NOMO-1 (cell line): ENCODE results near the gene HSD17B2.
"Not testable (repeated sequence)": the region's sequence is repeated elsewhere in the genome, so short reads cannot be mapped to it uniquely, and the experiment has no call there.

Experiments used
- DNase-seq, 2 experiments: peaks; one replicate each; lab custom pipeline; 2025; ENCODE audit not compliant: unreplicated experiment in 2 of 2; lab: John Stamatoyannopoulos, UW

The HSD17B2 gene

DNA sequence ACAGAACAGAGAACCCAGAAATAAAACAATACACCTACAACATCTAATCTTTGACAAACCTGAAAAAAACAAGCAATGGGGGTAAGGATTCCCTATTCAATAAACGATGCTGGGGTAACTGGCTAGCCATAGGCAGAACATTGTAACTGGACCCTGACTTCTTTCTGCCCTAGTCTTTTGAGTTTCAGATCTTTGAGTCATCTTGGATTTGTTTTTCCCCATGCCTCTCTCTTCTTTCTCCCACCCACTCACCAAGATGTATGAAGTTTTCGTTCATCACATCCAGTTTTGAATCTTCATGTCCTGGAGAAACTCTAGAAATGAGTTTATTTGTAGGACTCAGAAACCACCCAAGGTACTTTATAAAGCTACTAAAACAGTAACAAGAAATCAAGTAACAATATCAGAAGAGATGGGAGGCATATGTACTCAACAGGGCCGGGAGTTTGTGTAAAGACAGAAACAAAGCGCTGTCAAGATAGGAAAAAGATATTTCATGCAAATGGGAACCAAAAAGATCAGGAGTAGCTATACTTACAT is 39.0 kb downstream of the HSD17B2 start:
- no peak for DNase-seq

DNA sequence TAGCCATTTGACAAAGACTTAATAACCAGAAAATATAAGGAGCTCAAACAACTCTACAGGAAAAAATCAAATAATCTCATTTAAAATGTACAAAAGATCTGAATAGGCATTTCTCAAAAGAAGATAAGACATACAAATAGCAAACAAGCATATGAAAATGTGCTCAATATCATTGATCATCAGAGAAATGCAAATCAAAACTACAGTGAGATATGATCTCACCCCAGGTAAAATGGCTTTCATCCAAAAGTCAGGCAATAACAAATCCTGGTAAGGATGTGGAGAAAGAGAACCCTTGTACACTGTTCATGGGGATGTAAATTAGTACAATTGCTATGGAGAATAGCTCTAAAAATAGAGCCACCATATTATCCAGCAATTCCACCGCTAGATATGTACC is 43.1 kb downstream of the HSD17B2 start:
- DNase-seq, result no peak

DNA sequence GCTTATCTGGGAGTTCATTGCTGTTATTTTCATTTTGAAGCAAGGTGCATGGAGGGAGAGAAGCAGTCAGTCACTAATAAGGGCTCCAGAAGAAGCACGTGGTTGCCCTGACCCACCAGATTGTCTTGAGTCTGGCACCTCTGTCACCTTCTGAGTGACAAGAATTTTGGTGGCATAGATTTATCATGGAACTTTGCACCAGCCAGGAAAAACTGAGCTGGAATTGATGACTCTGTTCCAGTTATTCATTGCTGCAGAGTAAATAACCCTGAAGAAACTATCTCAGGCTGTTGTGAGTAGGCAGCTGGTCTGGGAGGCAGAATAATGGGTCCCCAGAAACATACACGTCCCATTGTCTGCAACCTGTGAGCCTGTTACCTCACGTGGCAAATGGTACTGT is 44.8 kb downstream of the HSD17B2 start:
- DNase-seq, result no peak

DNA sequence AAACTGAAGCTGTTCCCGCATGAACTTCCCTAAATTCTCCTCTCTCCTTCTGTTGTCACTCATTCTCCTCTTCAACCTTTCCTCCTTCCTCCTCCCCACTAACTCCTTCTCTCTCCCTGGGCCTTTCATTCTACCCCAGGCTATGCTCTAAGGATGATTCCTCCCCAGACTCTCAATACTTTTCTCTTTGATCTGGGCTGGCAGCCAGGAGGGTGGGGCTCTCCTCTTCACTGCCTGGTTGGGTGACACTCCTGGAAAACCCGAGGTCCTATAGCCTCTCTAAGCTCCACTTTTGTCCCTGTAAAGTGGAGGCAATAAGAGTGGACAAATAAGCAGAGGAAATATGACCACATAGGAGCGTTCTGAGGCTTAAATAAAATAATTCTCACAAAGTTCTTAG is 46.2 kb downstream of the HSD17B2 start:
- DNase-seq, result no peak

DNA sequence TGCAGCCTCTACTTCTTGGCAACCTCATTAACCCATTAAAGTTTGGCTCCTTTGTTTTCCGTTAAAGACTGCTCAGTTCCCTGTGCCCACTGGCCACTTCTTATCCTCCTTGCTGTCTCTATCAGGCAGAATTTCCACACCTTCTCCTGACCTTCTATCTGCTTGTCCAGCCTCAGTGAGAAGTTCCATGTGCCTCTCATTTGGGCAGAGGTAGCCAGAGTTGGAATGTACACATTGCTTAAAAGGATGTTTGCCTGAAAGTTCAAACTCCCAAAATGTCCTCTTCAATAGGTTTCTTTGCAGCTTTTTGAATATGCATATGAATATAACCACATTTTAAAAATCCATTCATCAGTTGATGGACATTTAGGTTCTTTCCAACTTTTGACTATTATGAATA is 47.0 kb downstream of the HSD17B2 start:
- DNase-seq, result no peak

DNA sequence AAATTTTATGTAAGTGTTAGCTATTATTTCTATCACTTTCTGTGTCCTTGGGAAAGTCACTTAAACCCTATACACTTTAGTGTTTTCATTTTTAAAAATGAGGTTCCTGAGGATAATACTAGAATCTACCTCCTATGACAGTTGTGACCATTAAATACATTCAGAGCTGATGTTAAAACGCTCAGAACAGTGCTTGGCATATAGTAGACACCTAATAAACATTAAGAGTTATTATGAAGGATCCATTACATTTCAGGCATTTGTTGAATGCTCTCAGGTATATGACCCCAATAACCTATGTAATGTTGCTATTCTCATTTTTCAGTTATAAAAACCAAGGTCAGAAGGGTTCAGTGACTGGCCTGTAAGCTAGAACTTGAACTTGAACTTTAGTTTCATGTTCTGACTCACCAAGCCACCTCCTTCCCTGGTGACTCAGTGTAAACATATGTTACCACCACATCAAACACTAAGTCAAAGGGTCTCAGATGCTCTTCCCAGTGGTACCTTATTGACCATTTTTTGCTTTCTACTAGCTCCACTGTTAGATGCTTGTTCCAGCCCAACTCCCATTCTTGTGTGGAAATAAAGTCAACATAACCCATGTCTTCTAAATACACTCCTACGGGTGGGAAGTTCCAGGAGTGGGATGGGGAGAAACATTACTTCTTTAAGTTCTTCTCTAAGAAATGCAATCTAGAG is 47.6 kb downstream of the HSD17B2 start:
- no peak for DNase-seq

DNA sequence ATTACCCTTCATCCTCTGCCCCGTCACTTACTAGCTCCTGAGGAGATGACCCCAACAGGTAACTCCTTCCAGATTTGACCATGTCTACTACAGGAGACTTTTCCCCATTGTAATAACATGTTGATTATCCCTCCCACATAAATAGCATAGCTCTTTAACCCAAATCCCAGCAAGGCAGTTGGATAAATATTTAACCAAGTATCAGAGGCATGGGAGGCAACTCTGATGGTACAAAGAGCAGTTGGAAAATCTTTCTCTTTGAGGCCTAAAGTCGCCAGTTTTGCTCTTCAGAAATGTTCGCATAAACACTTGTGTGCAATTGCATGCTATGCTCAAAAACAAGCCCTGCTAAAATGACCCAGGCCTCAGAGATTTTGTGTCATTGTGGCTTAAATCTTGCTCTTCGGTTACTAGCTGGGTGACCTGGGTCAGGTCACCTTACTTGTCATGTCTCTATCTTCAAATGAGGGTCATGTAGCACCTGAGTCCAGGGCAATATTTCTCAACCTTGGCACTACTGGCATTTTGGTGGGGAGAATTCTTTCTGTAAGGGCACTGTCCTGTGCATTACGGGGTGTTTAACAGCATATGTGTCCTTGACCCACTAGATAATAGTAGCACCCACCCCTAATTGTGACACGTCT is 48.8 kb downstream of the HSD17B2 start:
- DNase-seq, result no peak

DNA sequence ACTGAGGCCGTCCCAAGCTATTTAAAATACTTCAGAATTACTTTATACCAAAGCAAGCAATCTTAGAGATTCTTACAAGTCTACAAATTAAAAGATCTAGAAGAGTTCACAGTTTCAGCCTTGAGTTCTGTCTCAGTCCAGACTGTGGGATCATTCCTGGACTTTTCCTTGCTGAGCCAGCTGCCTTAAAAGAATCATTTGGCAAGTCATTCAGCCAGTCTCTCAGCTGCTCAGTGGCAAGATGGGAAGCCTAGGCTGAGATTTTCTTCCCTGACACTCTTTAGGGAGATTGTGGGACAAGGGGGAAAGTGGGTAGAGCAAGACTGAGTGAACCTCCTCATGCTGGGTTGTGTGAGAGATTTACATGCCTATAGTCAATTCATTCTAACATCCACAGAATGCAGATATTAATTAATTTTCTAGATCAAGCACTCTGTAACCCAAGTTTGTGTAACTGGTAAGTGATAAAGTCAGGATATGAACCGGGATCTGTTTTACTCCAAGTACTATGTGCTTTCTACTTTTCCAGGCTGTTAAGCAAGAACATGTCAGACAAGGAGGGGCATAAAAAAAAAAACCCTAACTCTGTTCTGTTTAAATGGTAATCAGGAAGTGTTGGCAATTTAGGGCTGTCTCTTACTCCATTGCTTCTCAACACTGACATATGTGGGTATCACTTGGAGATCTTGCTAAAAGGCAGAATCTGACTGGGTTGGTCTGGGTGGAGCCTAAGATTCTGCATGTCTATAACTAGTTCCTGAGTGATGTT is 50.1 kb downstream of the HSD17B2 start:
- no peak for DNase-seq

DNA sequence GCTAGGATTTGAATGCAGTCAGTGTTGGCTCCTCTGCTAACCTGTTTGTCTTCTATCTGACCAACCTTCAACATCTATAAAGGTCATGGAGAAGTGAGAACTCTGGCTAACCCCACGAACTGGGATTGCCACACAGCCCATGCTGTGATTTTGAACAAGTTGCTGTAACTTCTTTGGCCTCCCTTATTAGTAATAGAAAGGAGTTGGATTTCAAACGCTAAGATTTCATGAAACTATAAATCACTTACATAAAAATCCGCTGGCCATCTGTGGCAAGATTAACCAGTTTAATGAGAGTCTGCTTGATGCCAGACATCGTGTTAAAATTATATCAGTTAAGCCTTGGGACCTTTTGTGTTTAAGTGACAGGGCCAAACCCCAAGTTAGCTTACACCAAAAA is 53.4 kb downstream of the HSD17B2 start:
- DNase-seq, result no peak

DNA sequence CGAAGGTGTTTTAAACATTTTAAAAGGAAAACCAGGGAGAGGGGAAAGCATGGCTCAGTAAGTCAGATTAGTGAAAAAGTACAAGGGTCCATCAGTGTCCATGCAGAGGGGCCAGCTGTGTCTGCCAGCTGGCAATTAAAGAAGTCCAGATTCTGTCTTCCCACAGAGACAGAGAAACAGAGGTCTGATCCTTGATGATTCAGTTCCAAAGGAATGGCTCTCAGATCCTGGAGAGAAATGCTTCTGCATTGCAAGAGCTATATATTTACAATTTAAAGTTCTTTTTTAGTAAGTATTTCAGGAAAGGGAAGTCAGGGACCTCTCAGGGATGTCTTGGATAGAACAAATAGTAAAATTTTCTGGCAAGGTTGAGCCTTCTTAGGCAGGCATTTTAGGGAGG is 56.2 kb downstream of the HSD17B2 start:
- DNase-seq, result no peak

DNA sequence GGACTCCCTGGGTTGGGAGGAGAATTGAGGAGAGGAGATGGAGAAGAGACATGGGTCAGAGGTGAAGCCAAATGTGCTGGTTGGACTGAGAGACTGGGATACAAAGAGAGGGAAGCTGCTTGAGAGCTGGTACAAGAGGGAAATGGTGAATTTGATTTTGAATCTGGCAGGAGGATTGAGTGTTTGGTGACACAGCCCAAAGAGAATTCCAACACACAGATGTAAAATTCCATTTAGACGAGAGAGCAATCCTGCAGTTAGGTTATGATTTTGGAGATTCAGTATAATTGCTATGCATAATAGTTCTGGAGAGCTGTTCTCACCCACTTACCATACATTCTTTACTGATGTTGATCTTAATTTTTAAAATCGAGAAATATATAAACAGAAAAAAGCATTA is 57.7 kb downstream of the HSD17B2 start:
- no peak for DNase-seq

DNA sequence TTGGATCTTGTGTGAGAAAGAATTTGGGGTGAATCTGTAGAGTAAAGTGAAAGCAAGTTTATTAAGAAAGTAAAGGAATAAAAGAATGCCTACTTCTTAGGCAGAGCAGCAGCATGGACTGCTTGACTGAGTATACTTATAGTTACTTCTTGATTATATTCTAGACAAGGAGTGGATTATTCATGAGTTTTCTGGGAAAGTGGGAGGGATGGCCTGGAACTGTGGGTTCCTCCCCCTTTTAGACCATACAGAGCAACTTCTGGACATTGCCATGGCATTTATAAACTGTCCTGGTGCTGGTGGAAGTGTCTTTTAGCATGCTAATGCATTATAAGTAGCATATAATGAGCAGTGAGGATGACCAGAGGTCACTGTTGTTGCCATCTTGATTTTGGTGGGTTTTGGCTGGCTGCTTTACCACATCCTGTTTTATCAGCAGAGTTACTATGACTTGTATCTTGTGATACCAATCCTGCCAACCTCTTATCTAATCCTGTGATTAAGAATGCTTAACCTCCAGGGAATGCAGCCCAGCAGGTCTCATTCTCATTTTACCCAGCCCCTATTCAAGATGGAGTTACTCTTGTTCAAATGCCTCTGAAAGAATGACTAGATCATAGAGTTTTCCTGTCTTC is 58.7 kb downstream of the HSD17B2 start:
- no peak for DNase-seq

DNA sequence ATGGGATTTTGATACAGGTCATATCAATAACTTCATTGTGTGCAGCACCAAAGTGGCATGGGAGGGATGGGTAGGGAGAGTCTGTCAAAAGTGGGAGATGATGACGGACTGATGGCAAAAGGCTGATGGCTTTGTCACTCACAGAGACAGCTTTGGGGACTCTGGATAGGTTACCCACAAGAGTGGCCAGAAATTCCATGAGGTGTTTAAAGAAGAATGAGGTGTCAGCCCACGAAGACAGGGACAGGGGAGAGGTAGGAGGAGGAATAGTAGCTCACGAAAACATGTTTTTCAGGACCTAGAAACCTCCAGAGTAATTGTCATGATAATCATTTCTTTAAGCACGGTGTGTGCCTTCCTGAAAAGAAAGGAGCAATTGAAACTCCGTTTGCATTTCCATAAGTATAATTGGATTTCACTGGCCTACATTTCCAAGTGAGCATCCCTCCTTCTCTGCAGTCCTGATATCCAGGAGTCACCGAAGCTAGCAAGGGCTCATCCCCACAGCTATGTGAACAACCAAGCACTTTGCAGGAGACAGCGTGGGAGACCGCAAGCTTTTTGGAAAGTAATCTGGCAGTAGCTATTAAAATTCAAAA is 60.0 kb downstream of the HSD17B2 start:
- no peak for DNase-seq

DNA sequence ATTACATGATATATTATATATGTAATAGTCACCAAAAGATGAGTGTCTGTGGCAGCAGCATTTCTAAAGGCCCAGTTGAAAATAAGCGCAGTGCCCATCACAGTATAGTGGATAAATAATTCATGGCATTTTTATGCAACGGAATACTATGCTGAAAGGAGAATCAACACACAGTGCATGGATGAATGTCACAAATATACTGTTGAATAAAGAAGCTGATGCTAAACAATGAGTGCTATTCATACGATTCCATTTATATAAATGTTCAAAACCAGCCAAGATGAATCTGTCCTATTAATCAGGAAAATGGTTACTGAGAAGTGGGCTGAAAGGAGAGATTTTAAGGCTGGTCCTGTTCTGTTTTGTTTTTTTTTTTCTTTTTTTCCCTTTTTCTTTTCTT is 61.6 kb downstream of the HSD17B2 start:
- DNase-seq, result no peak

DNA sequence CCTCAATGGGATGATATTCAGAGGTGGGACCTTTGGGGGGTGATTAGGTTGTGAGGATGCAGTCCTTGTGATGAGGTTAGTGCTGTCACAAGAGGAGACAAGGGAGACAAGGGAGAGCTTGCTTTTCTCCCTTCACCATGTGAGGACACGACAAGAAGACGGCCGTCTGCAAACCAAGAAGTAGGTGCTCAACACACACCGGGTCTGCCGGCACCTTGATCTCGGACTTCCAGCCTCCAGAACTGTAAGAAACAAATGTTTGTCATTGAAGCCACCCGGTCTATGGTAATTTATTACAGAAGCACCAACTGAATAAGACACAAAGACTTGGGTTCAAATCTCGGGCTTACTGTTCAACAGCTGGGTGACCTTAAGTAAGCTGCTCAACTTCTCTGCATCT is 70.1 kb downstream of the HSD17B2 start:
- DNase-seq, result no peak

DNA sequence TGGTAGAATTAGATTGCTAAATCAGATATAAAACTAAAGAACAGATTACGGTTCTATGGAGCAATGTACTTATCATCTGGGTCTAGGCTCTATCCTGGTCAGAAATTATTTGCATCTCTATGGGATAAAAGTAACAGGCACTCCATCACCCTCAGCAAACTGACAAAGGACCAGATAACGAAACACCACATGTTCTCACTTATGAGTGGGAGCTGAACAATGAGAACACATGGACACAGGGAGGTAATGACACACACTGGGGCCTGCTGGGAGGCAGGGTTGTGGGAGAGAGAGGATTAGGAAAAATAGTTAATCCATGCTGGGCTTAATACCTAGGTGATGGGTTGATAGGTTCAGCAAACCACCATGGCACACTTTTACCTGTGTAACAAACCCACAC is 73.0 kb downstream of the HSD17B2 start:
- DNase-seq, result no peak

DNA sequence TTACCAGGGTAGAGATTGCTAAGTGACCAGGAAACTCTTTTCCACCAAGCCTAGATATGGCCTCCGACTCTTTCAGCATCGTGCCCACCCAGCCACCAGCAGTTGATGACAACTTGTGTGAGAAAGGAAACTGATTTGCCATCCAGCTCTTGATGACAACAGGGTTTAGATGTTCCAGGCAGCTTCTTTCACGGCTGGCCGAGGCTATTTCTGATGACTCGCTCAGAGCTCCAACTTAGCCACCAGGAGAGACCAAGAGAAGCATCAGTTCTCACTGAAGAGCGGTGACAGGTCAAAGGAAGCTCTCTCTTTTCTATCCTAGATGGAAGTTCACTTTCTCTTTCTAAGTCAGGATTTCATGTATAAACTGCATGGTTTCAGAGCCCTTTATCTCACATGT is 73.7 kb downstream of the HSD17B2 start:
- DNase-seq, result no peak

DNA sequence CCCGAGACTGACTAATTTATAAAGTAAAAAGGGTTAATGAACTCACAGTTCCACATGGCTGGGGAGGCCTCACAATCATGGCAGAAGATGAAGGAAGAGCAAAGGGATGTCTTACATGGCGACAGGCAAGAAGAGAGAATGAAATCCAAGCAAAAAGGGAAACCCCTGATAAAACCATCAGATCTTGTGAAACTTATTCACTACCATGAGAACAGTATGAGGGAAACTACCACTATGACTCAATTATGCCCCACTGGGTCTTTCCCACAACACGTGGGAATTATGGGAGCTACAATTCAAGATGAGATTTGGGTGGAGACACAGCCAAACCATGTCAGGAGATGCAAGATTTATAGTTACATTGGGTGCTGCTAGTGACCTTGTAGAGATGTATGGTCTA is 74.2 kb downstream of the HSD17B2 start:
- not testable (repeated sequence) for DNase-seq

DNA sequence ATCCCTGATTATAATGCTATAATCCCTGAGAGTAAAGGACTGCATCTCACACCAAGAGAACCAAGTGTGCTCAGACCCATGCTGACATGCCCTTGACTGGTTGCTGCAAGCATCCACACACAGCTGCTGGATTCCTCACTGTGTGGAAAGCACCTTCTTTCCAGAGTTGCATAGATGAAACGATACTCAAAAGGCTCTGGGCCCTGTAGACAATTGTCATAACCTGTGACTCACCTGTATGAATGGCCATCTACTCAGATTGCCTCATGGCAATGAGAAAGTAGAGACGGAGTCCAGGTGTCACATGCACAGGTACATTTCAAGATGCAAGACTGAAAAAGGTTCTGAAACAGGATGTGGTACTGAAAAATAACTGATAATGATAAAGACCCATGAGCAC is 76.9 kb downstream of the HSD17B2 start:
- DNase-seq, result no peak

DNA sequence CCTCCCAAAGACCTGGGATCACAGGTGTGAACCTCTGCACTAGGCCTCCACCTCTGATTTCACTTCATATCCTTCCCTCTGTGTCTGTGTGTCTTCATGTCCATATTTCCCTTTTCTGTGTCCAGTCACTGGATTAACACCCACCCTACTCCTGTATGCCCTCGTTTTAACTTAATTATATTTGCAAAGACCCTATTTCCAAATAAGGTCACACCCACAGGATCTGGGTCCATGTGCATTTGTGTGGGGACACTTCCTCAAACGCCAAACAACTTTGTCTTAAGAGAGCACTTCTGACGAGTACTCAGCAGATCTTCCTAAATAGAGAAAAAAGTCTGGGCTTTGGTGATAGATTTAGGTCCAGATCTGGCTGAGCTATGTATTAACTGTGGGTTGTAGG is 78.7 kb downstream of the HSD17B2 start:
- DNase-seq, result no peak

DNA sequence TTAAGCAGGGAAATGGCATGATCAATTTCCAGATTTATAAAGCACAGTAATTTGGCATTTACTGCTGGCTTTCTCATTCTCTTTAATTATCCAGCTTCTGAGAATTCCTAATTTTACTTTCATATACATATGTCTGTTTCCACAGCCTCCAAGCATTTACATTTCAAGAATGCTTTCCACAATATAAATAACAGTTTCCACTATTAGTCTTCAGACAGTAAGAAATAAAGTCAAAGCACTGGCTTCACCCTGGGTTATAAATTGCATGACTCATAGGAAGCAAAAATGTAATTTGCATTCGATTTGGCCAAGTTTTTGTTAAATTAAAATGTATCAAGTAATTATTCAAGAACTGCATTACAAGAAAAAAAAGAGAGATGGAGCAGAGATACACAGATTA is 81.5 kb downstream of the HSD17B2 start:
- no peak for DNase-seq
